Neuronal stem cell (in vitro differentiated cells): ENCODE results near the gene ZIC3.
A peak's percentile ranks its signal among the peaks of the same experiment; 100 is the strongest.

ENCODE experiments used
- DNase-seq: peaks from one replicate; pipeline ENCODE4 v3.0.0-alpha.2; 2013; ENCODE audit warnings: low spot score
- H2AFZ ChIP-seq: one replicate; pipeline ENCODE4 v1.6.1; 2013; ENCODE audit warnings: mild to moderate bottlenecking, low read length, inconsistent platforms
- H2AK5ac ChIP-seq: 2 replicates; pipeline ENCODE4 v1.6.1; 2013; ENCODE audit warnings: low read depth, mild to moderate bottlenecking, inconsistent platforms, low read length, moderate library complexity, mixed read lengths
- H2BK120ac ChIP-seq: 2 replicates; pipeline ENCODE4 v1.6.1; 2013; ENCODE audit warnings: low read depth, mild to moderate bottlenecking, inconsistent platforms, low read length, moderate library complexity, mixed read lengths
- H2BK12ac ChIP-seq: one replicate; pipeline ENCODE4 v1.6.1; 2013; ENCODE audit warnings: low read length, inconsistent platforms
- H2BK15ac ChIP-seq: 2 replicates; pipeline ENCODE4 v1.6.1; 2013; ENCODE audit warnings: mild to moderate bottlenecking, low read length, inconsistent platforms, mixed read lengths
- H2BK5ac ChIP-seq: one replicate; pipeline ENCODE4 v1.6.1; 2013; ENCODE audit warnings: inconsistent platforms, mild to moderate bottlenecking, low read length, moderate library complexity
- H3K14ac ChIP-seq: one replicate; pipeline ENCODE4 v1.6.1; 2013; ENCODE audit warnings: low read length, inconsistent platforms
- H3K18ac ChIP-seq: 2 replicates; pipeline ENCODE4 v1.6.1; 2013; ENCODE audit warnings: low read length, inconsistent platforms
- H3K23ac ChIP-seq: 2 replicates; pipeline ENCODE4 v1.6.1; 2013; ENCODE audit warnings: low read depth, mild to moderate bottlenecking, mixed read lengths, low read length, inconsistent platforms; ENCODE audit not compliant: poor library complexity
- H3K27ac ChIP-seq: replicated peaks from 3 replicates; pipeline ENCODE4 v1.5.1; 2013; ENCODE audit warnings: low read length, inconsistent platforms
- H3K27me3 ChIP-seq, 3 experiments: 2 replicates each; pipeline ENCODE4 v1.6.1; 2013; ENCODE audit warnings: low read length in 3 of 3, mild to moderate bottlenecking in 2 of 3, inconsistent platforms in 1 of 3, low read depth in 1 of 3, mixed read lengths in 1 of 3, moderate library complexity in 1 of 3; ENCODE audit not compliant: control insufficient read depth in 3 of 3, insufficient read depth in 3 of 3
- H3K36me3 ChIP-seq, 2 donors: replicated peaks in 1 of 2; 2 replicates each; pipeline ENCODE4 v1.6.1; 2013; ENCODE audit warnings: low read length in 2 of 2; ENCODE audit not compliant: control insufficient read depth in 2 of 2, insufficient read depth in 2 of 2
- H3K4ac ChIP-seq: 2 replicates; pipeline ENCODE4 v1.6.1; 2013; ENCODE audit warnings: inconsistent platforms, mild to moderate bottlenecking, low read length, moderate library complexity
- H3K4me1 ChIP-seq, 2 donors: 1 replicate in 1 of 2; 2 replicates in 1 of 2; pipeline ENCODE4 v1.6.1; 2013; ENCODE audit warnings: low read length in 2 of 2, low read depth in 1 of 2; ENCODE audit not compliant: control insufficient read depth in 2 of 2, insufficient read depth in 1 of 2
- H3K4me2 ChIP-seq: one replicate; pipeline ENCODE4 v1.6.1; 2013; ENCODE audit warnings: mild to moderate bottlenecking, low read length, inconsistent platforms; ENCODE audit not compliant: insufficient read depth, poor library complexity, severe bottlenecking
- H3K4me3 ChIP-seq, 2 donors: 2 replicates each; pipeline ENCODE4 v1.5.1; 2013; ENCODE audit warnings: low read length in 2 of 2, mild to moderate bottlenecking in 2 of 2, inconsistent platforms in 1 of 2, moderate library complexity in 1 of 2
- H3K79me1 ChIP-seq: one replicate; pipeline ENCODE4 v1.6.1; 2013; ENCODE audit warnings: low read depth, mild to moderate bottlenecking, inconsistent platforms, low read length, moderate library complexity
- H3K9ac ChIP-seq: one replicate; pipeline ENCODE4 v1.6.1; 2013; ENCODE audit warnings: mild to moderate bottlenecking, low read depth, low read length, inconsistent platforms; ENCODE audit not compliant: poor library complexity
- H3K9me3 ChIP-seq, 2 donors: replicated peaks in 1 of 2; 2 replicates each; pipeline versions ENCODE3 to v1.6.1; 2013; ENCODE audit warnings: low read length in 2 of 2, mild to moderate bottlenecking in 2 of 2, inconsistent platforms in 1 of 2, low read depth in 1 of 2, mixed read lengths in 1 of 2, moderate library complexity in 1 of 2; ENCODE audit not compliant: control insufficient read depth in 2 of 2, insufficient read depth in 1 of 2
- H4K8ac ChIP-seq: one replicate; pipeline ENCODE4 v1.6.1; 2013; ENCODE audit warnings: low read depth, mild to moderate bottlenecking, inconsistent platforms, low read length, moderate library complexity
- H4K91ac ChIP-seq: one replicate; pipeline ENCODE4 v1.6.1; 2013; ENCODE audit warnings: low read length, low read depth, mild to moderate bottlenecking, inconsistent platforms; ENCODE audit not compliant: poor library complexity
- WGBS, 2 donors: extraction: QIAGEN DNeasy Blood & Tissue Kit; methylation state at CpG; one replicate each; pipeline ENCODE4 v1.1.7; 2013; ENCODE audit warnings: missing lambda C conversion rate in 2 of 2, mixed read lengths in 1 of 2; ENCODE audit not compliant: insufficient read length in 2 of 2, insufficient replicate concordance in 1 of 2; ENCODE audit errors: extremely low coverage in 2 of 2; 5-methylcytosine and 5-hydroxymethylcytosine counted together

Gene ZIC3

DNA sequence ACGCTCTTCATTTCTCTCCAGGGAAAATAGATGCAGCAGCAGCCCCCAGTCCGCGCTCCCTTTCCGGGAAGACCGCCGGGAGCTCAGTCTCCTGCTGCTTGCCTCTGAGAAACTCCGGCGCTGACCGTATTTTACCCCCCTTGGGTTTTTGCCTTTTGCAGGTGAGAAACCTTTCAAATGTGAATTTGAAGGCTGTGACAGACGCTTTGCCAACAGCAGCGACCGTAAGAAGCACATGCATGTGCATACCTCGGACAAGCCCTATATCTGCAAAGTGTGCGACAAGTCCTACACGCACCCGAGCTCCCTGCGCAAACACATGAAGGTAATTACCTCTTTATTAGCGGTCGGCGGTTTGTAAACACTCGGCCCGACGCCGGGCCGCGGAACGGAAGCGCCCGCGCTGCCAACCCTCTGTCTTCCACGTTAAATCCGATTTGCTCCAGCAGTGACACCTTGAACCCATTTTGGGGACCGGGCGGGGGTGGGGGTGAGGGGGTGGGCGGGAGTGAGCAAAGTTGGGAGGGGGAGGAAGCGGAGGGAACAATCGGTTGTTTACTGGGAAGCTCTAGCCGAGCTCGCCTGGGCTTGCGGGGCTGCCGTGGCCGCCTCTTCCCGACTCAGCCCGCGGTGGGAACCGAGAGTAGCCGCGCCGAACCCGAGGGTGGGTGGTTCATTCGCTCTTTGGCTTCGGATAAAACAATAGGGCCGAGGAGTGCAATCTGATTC, 3.0 kb downstream of the ZIC3 start:
- H3K4me3 ChIP-seq = peak overlapping the region; percentile 34 to 55
- WGBS, 2 donors = no CpG with 5 or more reads among the region's 53 CpGs
- no peaks in the 10 kb centered on the region for H3K79me1 ChIP-seq
- no peak overlapping the region for H3K4ac ChIP-seq
- H3K14ac ChIP-seq = no peak overlapping the region
- peaks cover 2 to 48% (median 41%) of the 10 kb centered on the region in 3 experiments for H3K27me3 ChIP-seq
- no peak overlapping the region for H4K91ac ChIP-seq
- H2BK12ac ChIP-seq = no peak overlapping the region
- peaks cover 2 to 5% of the 10 kb centered on the region in 2 donors for H3K4me1 ChIP-seq
- H2AK5ac ChIP-seq = no peak overlapping the region
- H3K23ac ChIP-seq = no peak overlapping the region
- no peaks in the 10 kb centered on the region for H3K9me3 ChIP-seq
- no peak overlapping the region for H3K27ac ChIP-seq
- peak overlapping the region; percentile 57 for H3K4me2 ChIP-seq
- H2BK5ac ChIP-seq = no peak overlapping the region
- H3K18ac ChIP-seq = no peak overlapping the region
- no peaks in the 10 kb centered on the region for H3K36me3 ChIP-seq
- no peak overlapping the region for H3K9ac ChIP-seq
- no peak overlapping the region for H2BK15ac ChIP-seq
- H2AFZ ChIP-seq = peak overlapping the region; percentile 53
- no peak for DNase-seq
- H4K8ac ChIP-seq = no peak overlapping the region
- no peak overlapping the region for H2BK120ac ChIP-seq

DNA sequence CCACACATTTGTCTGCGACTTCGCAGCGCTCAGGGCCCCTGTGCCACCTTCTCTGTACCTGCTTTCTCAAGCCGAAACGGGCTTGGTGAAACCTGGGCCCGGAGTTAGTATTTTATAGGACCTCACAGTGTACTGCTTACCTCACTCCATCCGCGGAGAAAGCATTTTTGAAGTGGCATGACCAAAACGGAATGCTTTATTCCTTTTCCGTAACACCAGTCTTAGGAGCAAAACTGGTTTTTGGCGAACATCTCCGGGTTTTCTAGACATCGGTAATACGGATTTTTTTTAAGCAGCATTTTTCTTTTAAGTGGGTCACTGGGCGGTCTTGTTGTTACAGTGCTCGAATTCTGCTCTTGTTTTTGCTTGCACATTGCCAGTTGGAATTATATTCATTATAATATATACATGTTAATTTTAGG, 3.6 kb downstream of the ZIC3 start:
- H3K4me2 ChIP-seq = peak overlapping the region; percentile 57
- no peak overlapping the region for H3K27ac ChIP-seq
- H2BK5ac ChIP-seq = no peak overlapping the region
- H2AFZ ChIP-seq = no peak overlapping the region
- no peak overlapping the region for H2BK120ac ChIP-seq
- no peak overlapping the region for H2BK12ac ChIP-seq
- H3K18ac ChIP-seq = no peak overlapping the region
- peak overlapping the region; percentile 28 to 55 for H3K4me3 ChIP-seq
- no peak overlapping the region for H4K8ac ChIP-seq
- peaks cover 2 to 5% of the 10 kb centered on the region in 2 donors for H3K4me1 ChIP-seq
- H3K23ac ChIP-seq = no peak overlapping the region
- WGBS, 2 donors = no CpG with 5 or more reads among the region's 16 CpGs
- no peak overlapping the region for H3K14ac ChIP-seq
- no peak overlapping the region for H2AK5ac ChIP-seq
- H4K91ac ChIP-seq = no peak overlapping the region
- H3K9me3 ChIP-seq = no peaks in the 10 kb centered on the region
- no peak overlapping the region for H3K9ac ChIP-seq
- DNase-seq = no peak
- H3K4ac ChIP-seq = no peak overlapping the region
- no peak overlapping the region for H2BK15ac ChIP-seq
- H3K79me1 ChIP-seq = no peaks in the 10 kb centered on the region
- H3K27me3 ChIP-seq = peaks cover 2 to 43% (median 36%) of the 10 kb centered on the region in 3 experiments
- no peaks in the 10 kb centered on the region for H3K36me3 ChIP-seq

DNA sequence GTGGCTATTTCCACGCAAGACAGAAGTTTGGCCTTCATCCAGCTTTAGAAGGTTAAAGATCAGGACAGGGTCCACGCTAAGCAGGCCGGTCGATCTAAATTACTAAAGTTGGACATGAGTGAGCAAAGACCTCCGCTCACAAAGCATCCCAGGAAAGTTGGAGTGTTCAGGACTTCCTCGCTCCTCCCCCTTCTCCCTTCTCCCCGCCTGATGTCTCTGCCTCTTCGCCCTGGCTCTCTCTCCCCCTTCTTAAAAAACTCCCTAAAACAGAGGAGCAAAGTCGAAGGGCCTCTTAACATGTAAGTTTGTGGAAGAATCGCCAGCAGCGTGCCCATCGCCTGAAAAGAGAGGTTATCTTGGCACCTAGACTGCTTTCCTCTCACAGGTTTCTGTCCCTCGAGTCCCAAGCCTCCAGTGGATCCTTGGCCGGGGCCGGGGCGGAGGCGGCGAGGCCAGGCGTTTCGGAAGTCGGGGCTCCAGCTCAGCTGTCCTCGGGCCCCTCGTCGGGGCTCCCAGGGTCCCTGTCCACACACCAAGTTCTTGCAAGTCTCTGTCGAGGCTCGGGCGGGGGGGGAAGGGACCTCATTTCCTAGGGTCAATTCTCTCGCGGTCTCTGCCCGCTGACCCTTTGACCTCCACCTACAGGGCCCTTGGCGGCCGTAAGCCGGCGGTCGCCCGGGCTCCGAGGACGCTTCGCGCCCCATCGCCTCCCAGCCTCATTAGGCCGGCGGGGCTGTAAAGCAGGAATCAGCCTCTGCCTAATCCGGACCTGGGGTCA, 7.6 kb downstream of the ZIC3 start:
- Histone ChIP-seq H2BK12ac (no peak overlapping the region), H3K27ac (peak overlapping the region; percentile 91), H4K91ac (no peak overlapping the region), H3K4ac (no peak overlapping the region), H3K23ac (no peak overlapping the region), H3K9me3 (no peaks in the 10 kb centered on the region), H2BK15ac (no peak overlapping the region), H3K9ac (no peak overlapping the region), H3K27me3 (peaks cover 0 to 20% (median 9%) of the 10 kb centered on the region in 3 experiments), H3K4me3 (peak overlapping the region in 1 of 2 donors; percentile 50), H2AK5ac (no peak overlapping the region), H3K4me1 (peaks cover 5 to 6% of the 10 kb centered on the region in 2 donors), H3K36me3 (no peaks in the 10 kb centered on the region), H2AFZ (peak overlapping the region; percentile 83), H4K8ac (no peak overlapping the region), H3K4me2 (peak overlapping the region; percentile 49), H2BK120ac (no peak overlapping the region), H3K14ac (no peak overlapping the region), H3K79me1 (no peaks in the 10 kb centered on the region), H2BK5ac (no peak overlapping the region), H3K18ac (peak overlapping the region; percentile 28)
- no CpG with 5 or more reads among the region's 44 CpGs for WGBS, 2 donors
- DNase-seq = no peak
